ENCODE results near the gene TXNDC15.
"Not testable (repeated sequence)": the region's sequence is repeated elsewhere in the genome, so short reads cannot be mapped to it uniquely, and the experiment has no call there.

Gene TXNDC15

GRCh38 chr5:134873987-134874830 lies at the start of gene TXNDC15:
Gene TXNDC15, plus strand, starts transcription at chr5:134874371. Its CDS starts 57 bp downstream, at chr5:134874428.
- peak; percentile 34 to 89 (median 83) for DNase-seq

- DNase-seq = no peak
These were observed 49.5 kb upstream of the TXNDC15 start for GRCh38 chr5:134824681-134825080.

- no peak for DNase-seq
These were observed 49.0 kb upstream of the TXNDC15 start for GRCh38 chr5:134825212-134825611.

- no peak for DNase-seq
These were observed 40.7 kb upstream of the TXNDC15 start for GRCh38 chr5:134833340-134834032.

GRCh38 chr5:134835623-134836022 lies 38.5 kb upstream of the TXNDC15 start:
- no peak for DNase-seq

- no peak for DNase-seq
These were observed 36.5 kb upstream of the TXNDC15 start for GRCh38 chr5:134837530-134838181.

- not testable (repeated sequence) for DNase-seq
These were observed 35.8 kb upstream of the TXNDC15 start for GRCh38 chr5:134838361-134838760.

- no peak for DNase-seq
These were observed 33.4 kb upstream of the TXNDC15 start for GRCh38 chr5:134840811-134841210.

- no peak for DNase-seq
These were observed 29.9 kb upstream of the TXNDC15 start for GRCh38 chr5:134844252-134844651.

- DNase-seq = no peak
These were observed 28.8 kb upstream of the TXNDC15 start for GRCh38 chr5:134845335-134845851.

- DNase-seq = peak; percentile 64 to 95 (median 90)
These were observed 28.1 kb upstream of the TXNDC15 start, which contains the start of gene C5orf24 for GRCh38 chr5:134845852-134846640. Gene C5orf24, plus strand, starts transcription at chr5:134845968. Its CDS starts 8,933 bp downstream, at chr5:134854901.

GRCh38 chr5:134846641-134846960 lies 27.6 kb upstream of the TXNDC15 start:
- peak in 1 of 14 donors; percentile 37 for DNase-seq

GRCh38 chr5:134849434-134849933 lies 24.7 kb upstream of the TXNDC15 start:
- not testable (repeated sequence) for DNase-seq

- peak in 1 of 14 donors; percentile 2 for DNase-seq
These were observed 22.8 kb upstream of the TXNDC15 start for GRCh38 chr5:134851307-134851923.

GRCh38 chr5:134856465-134856864 lies 17.7 kb upstream of the TXNDC15 start:
- not testable (repeated sequence) for DNase-seq

GRCh38 chr5:134857401-134857800 lies 16.8 kb upstream of the TXNDC15 start:
- peak in 1 of 14 donors; percentile 25 for DNase-seq

- DNase-seq = no peak
These were observed 9.5 kb upstream of the TXNDC15 start for GRCh38 chr5:134864707-134865106.

- no peak for DNase-seq
These were observed 677 bp upstream of the TXNDC15 start for GRCh38 chr5:134873494-134873893.

GRCh38 chr5:134874831-134875655 lies 872 bp downstream of the TXNDC15 start:
- peak; percentile 1 to 85 (median 68) for DNase-seq

GRCh38 chr5:134877159-134877558 lies 3.0 kb downstream of the TXNDC15 start:
- DNase-seq = no peak
